Kidney tubule cell (primary cell): Measurements from ENCODE around the gene UST.
"Not testable (repeated sequence)": the region's sequence is repeated elsewhere in the genome, so short reads cannot be mapped to it uniquely, and the experiment has no call there.

ENCODE experiments used
- DNase-seq: peaks from one replicate; pipeline ENCODE4 v3.0.0-alpha.2; 2018; ENCODE audit warnings: low spot score

The UST gene

GRCh38 chr6:148904896-148905870 is 158.4 kb downstream of the UST start:
- no peak for DNase-seq

GRCh38 chr6:148905901-148906300 is 159.1 kb downstream of the UST start:
- no peak for DNase-seq

- DNase-seq, result no peak
Observed at GRCh38 chr6:148906386-148906785, 159.6 kb downstream of the UST start.

GRCh38 chr6:148907573-148907972 is 160.7 kb downstream of the UST start:
- no peak for DNase-seq

- no peak for DNase-seq
Observed at GRCh38 chr6:148912252-148912651, 165.4 kb downstream of the UST start.

- DNase-seq, result no peak
Observed at GRCh38 chr6:148915810-148916209, 169.0 kb downstream of the UST start.

- not testable (repeated sequence) for DNase-seq
Observed at GRCh38 chr6:148916485-148916884, 169.7 kb downstream of the UST start.

GRCh38 chr6:148924226-148925012 is 177.6 kb downstream of the UST start:
- DNase-seq, result no peak

- DNase-seq, result no peak
Observed at GRCh38 chr6:148925701-148926100, 178.9 kb downstream of the UST start.

- no peak for DNase-seq
Observed at GRCh38 chr6:148926478-148926877, 179.6 kb downstream of the UST start.

GRCh38 chr6:148927586-148927985 is 180.8 kb downstream of the UST start:
- DNase-seq, result no peak

GRCh38 chr6:148928811-148929210 is 182.0 kb downstream of the UST start:
- no peak for DNase-seq

- no peak for DNase-seq
Observed at GRCh38 chr6:148932208-148932607, 185.4 kb downstream of the UST start.

GRCh38 chr6:148932731-148933130 is 185.9 kb downstream of the UST start:
- DNase-seq, result no peak

- no peak for DNase-seq
Observed at GRCh38 chr6:148934539-148934938, 187.7 kb downstream of the UST start.

- DNase-seq, result no peak
Observed at GRCh38 chr6:148934961-148935360, 188.1 kb downstream of the UST start.

GRCh38 chr6:148935705-148936435 is 189.0 kb downstream of the UST start:
- DNase-seq, result peak; percentile 50

- DNase-seq, result no peak
Observed at GRCh38 chr6:148943451-148943850, 196.6 kb downstream of the UST start.

- DNase-seq, result no peak
Observed at GRCh38 chr6:148944608-148945007, 197.8 kb downstream of the UST start.

- DNase-seq, result no peak
Observed at GRCh38 chr6:148945301-148946021, 198.6 kb downstream of the UST start.

- DNase-seq, result peak; percentile 76
Observed at GRCh38 chr6:148947621-148948444, 201.0 kb downstream of the UST start.
